Sciatic nerve (tissue), 2 donors: ENCODE results near the gene XPA. TPM values are rescaled to one million over a fixed set of nuclear protein-coding genes. Genes with fewer than 3 reads are reported as not detected.

ENCODE experiments used
- ATAC-seq: fragments of 200-7000 bp; cut with Tn5 transposase; one replicate; pipeline ENCODE4 v1.9.1; 2020; ENCODE audit warnings: mild to moderate bottlenecking, moderate library complexity
- DNase-seq: peaks from one replicate; pipeline ENCODE4 v3.0.0-alpha.2; 2020; ENCODE audit warnings: low spot score
- intact Hi-C: fragments of 100-400 bp; cut with DNase I; formaldehyde crosslinking; loops from one replicate; pipeline ENCODE4 v1.14.2; 2022
- total RNA-seq: library from RNA; stranded (reverse); fragmentation: NEBNext Ultra II Directional; extraction: Animal tissue kit (Norgen Biotek cat#: 25700); gene quantifications from one replicate; pipeline ENCODE4 v1.2.1, GENCODE V29; 2021
- donor health status: DM: no; HTN: no; CAD: no.
- donor health status: DM: no; HTN: no; CAD: no.

Gene XPA
- total RNA-seq, 1 donor from 2014 or later, result 21.0 TPM

DNA sequence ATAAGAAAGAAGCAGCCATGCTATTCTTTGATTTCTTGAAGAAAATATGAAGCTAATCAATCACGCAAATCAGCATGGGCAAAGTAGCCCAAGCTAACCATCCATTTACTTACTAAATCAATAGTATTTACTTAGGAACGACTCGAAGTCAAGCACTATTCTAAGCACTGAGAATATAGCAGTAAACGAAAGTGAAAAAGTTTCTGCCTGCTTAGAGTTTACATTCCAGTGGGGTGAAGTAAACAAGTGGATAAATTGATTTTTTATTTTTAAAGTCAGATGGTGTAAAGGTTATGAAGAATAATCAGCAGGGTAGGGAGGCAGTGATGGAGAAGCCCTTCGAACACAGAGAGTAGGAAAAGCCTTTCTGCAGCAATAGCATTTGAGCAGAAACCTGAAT, 69.5 kb downstream of the XPA start:
- no peak for ATAC-seq
- intact Hi-C loops, result no loop called here

DNA sequence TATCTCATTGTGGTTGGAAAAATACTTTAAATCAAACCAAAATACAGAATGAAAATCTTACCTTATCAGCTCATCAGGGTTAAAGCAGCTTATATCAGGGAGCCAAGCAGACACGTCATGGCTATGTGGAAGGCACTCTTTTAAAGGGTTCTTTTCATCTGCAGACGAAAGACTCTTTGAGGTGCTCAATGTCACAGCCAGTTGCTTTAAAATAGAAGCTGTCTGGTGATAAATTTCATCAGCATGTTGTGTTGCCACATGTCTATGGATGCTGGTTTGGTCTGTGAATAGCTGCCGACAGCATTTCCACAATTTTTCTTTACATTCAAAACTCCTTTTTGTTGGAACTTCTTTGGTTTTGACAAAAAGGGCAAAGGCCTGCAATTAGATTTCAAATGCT, 71.5 kb downstream of the XPA start:
- DNase-seq (no peak), ATAC-seq (no peak)
- intact Hi-C loops, result no loop called here

More for the DNA sequence above, 69.5 kb downstream of the XPA start:
- no peak for DNase-seq

Other genes starting within 250 kb of the XPA start
- gene TMOD1, start 195.7 kb downstream of the XPA start, total RNA-seq, result 25.3 TPM
- 29.4 TPM for gene TSTD2, start 64.0 kb downstream of the XPA start, total RNA-seq
- gene NCBP1, start 63.5 kb downstream of the XPA start, total RNA-seq, result 24.7 TPM
- gene FOXE1, start 155.9 kb upstream of the XPA start, total RNA-seq, result not detected
- 15.6 TPM for gene TRMO, start 225.2 kb upstream of the XPA start, total RNA-seq
- gene HEMGN, start 240.8 kb upstream of the XPA start, total RNA-seq, result 6.4 TPM